Activated CD4-positive, alpha-beta T cell treated with anti-CD3 and anti-CD28 coated beads, Interleukin-2, amount 10 ng/mL, durations not matched to agents 24 days and 14 days (primary cell): ENCODE results near the gene SH3TC2. TPM values are rescaled to one million over a fixed set of nuclear protein-coding genes. Genes with fewer than 3 reads are reported as not detected.

Experiments used
- DNase-seq: peaks from one replicate; pipeline ENCODE4 v3.0.0; 2022
- H3K27ac Mint-ChIP-seq: one replicate; pipeline ENCODE4 v1.8.0; 2022; ENCODE audit warnings: mild to moderate bottlenecking, mixed read lengths
- H3K27me3 Mint-ChIP-seq: one replicate; pipeline ENCODE4 v1.8.0; 2022; ENCODE audit warnings: mixed read lengths
- H3K36me3 Mint-ChIP-seq: one replicate; pipeline ENCODE4 v1.8.0; 2022; ENCODE audit warnings: low read depth, mild to moderate bottlenecking, mixed read lengths
- H3K4me1 Mint-ChIP-seq: one replicate; pipeline ENCODE4 v1.8.0; 2021; ENCODE audit warnings: mixed read lengths
- H3K4me3 Mint-ChIP-seq: one replicate; pipeline ENCODE4 v1.8.0; 2022; ENCODE audit warnings: mild to moderate bottlenecking, moderate library complexity, mixed read lengths
- H3K9me3 Mint-ChIP-seq: one replicate; pipeline ENCODE4 v1.8.0; 2021; ENCODE audit warnings: mixed read lengths
- intact Hi-C: fragments of 100-400 bp; cut with micrococcal nuclease; formaldehyde crosslinking; loops from one replicate; pipeline ENCODE4 v1.15.1; 2023
- total RNA-seq: library from RNA; stranded (reverse); gene quantifications from 2 replicates; pipeline ENCODE4 v1.2.3, GENCODE V29; 2022

The SH3TC2 gene
- total RNA-seq, 1 donor from 2014 or later, result not detected

DNA sequence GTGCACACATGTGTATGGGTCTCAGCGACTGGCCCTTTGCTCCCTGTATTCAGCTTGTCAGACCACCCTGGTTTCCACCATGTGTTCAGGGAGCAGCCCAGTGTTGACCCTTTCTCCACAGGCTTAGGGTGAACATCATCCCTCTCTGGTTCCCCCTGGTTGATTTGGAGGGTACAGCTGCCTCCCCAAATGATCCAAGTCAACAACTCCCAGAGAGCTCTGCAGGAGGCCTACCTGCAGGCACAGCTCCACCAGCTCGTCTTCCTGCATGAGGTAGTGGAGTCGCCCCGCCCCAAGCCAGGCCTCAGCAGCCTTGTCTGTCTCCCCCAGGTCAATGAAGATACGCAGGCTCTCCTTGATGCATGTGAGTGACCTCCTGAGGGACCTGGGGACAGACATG is 50.5 kb downstream of the SH3TC2 start:
- no peaks in the 10 kb centered on the region for H3K27me3 Mint-ChIP-seq
- H3K36me3 Mint-ChIP-seq, result no peaks in the 10 kb centered on the region
- intact Hi-C loops, result no loop called here
- H3K27ac Mint-ChIP-seq, result no peak overlapping the region
- no peaks in the 10 kb centered on the region for H3K9me3 Mint-ChIP-seq
- no peak overlapping the region for H3K4me3 Mint-ChIP-seq
- DNase-seq, result no peak
- no peaks in the 10 kb centered on the region for H3K4me1 Mint-ChIP-seq

- Mint-ChIP-seq H3K9me3 (no peaks in the 10 kb centered on the region), H3K27ac (no peak overlapping the region), H3K4me1 (no peaks in the 10 kb centered on the region), H3K36me3 (no peaks in the 10 kb centered on the region), H3K4me3 (no peak overlapping the region), H3K27me3 (no peaks in the 10 kb centered on the region)
- intact Hi-C loops, result no loop called here
- DNase-seq, result no peak
Measured at GRCh38 chr5:149011728-149012127, 51.1 kb downstream of the SH3TC2 start.

DNA sequence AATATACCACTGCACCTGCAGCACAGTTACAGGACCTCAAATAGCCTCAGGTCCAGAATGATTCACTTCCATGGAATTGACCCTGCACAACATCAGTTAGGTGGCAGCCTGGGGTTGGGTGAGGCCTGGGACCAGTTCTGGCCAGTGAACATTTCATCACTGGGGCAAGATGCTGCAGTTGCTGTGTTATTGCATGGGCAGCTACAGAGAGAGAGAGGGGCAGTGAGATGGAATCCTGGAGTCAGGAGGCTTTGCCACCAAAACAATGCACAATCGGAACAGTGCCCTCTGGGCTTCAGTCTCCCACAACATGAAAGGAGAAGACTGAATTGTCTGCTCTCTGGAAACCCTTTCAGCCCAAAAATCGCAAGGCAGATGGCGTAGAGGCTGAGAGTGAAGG is 51.8 kb downstream of the SH3TC2 start:
- Mint-ChIP-seq H3K9me3 (no peaks in the 10 kb centered on the region), H3K27ac (no peak overlapping the region), H3K4me1 (no peaks in the 10 kb centered on the region), H3K4me3 (no peak overlapping the region), H3K27me3 (no peaks in the 10 kb centered on the region), H3K36me3 (no peaks in the 10 kb centered on the region)
- intact Hi-C loops, result no loop called here
- DNase-seq, result no peak

DNA sequence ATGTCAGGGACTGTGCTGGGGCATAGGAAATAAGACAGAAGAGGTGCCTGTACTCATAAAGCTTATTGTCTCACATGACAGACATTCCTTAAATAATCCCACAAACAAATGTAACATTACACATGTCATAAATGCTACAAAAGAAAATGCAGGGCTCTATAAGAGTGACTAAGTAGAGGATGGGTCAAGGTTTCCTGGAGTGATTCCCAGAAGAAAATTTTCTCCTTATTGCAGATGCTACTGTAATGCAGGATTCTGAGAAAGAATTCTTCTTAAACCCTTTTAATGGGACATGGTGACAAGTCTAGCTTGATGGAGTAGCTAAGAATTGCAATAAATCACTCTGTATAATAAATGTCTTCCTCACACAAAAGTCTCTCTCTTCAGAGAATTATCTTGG is 55.7 kb downstream of the SH3TC2 start:
- intact Hi-C loops, result no loop called here
- H3K36me3 Mint-ChIP-seq, result no peaks in the 10 kb centered on the region
- H3K27me3 Mint-ChIP-seq, result peaks cover under 1% of the 10 kb centered on the region
- no peaks in the 10 kb centered on the region for H3K9me3 Mint-ChIP-seq
- H3K27ac Mint-ChIP-seq, result no peak overlapping the region
- DNase-seq, result no peak
- no peak overlapping the region for H3K4me3 Mint-ChIP-seq
- H3K4me1 Mint-ChIP-seq, result peaks cover 3% of the 10 kb centered on the region

DNA sequence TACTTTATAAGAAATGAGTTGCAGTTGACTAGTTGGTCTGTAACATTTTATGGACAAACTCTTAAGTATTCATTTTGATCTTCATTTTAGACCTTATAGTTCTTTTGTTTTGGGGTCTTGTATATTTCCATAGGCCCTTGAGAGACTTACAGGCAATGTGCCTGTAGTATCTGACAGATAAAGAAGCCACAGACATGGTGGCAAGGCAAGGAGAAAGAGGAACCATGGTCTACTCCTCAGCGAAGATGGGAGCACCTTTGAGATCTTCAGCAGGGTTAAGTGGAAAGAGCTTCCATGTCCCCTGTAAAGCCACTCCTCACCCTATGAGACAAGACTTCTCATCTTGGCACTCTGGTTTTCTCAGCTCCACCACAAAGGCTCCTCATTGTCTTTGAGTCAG is 56.4 kb downstream of the SH3TC2 start:
- no peaks in the 10 kb centered on the region for H3K9me3 Mint-ChIP-seq
- DNase-seq, result no peak

DNA sequence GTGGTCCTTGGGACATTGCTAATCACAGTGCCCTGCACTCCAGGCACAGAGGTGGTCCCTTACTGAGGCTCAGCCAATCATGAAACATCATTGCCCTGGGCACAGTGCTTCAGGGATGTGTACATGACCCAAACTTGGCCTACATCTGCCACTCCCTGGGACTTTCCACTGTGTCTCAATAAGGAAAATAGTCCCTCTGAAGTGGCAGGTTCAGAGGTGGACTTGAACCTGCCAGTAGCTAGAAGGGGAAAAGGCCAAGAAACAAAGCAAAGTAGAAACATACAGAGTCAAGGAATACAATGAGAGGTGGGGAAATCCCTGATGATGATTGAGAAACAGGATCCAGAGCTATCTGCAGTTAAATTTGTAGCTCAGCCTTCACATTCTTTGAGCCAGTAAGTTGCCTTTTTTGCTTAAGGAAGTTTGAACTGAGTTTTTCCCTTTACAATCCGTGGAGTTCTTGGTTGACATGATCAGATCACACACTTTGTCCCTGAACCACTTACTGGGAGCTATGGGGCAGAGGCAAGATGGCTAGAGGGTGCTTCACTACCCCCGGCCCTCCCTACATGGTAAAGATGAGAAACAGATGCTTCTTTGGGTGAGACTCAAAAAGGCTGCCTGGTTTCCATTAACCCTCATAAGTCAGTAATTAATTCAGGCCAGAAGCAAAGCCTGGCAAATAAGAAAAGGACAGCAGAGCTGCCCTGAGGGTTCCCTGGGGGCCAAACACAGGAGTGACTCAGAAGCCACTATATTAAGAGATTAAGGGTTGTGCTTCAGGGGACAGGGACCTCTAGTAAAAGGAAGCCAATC is 57.6 kb downstream of the SH3TC2 start:
- Mint-ChIP-seq H3K36me3 (no peaks in the 10 kb centered on the region), H3K9me3 (no peaks in the 10 kb centered on the region), H3K27me3 (peaks cover 10% of the 10 kb centered on the region), H3K4me1 (peaks cover 3% of the 10 kb centered on the region), H3K27ac (no peak overlapping the region), H3K4me3 (no peak overlapping the region)
- no peak for DNase-seq
- intact Hi-C loops, result no loop called here

More for the DNA sequence above, 56.4 kb downstream of the SH3TC2 start:
- peaks cover 6% of the 10 kb centered on the region for H3K27me3 Mint-ChIP-seq
- no peak overlapping the region for H3K4me3 Mint-ChIP-seq
- H3K4me1 Mint-ChIP-seq, result peaks cover 3% of the 10 kb centered on the region
- no peaks in the 10 kb centered on the region for H3K36me3 Mint-ChIP-seq
- intact Hi-C loops, result no loop called here
- no peak overlapping the region for H3K27ac Mint-ChIP-seq

- Mint-ChIP-seq H3K9me3 (no peaks in the 10 kb centered on the region), H3K4me3 (no peak overlapping the region), H3K36me3 (no peaks in the 10 kb centered on the region), H3K4me1 (peaks cover 3% of the 10 kb centered on the region), H3K27me3 (peaks cover 16% of the 10 kb centered on the region), H3K27ac (no peak overlapping the region)
- no peak for DNase-seq
- intact Hi-C loops, result no loop called here
Measured at GRCh38 chr5:149004559-149004958, 58.3 kb downstream of the SH3TC2 start.

- DNase-seq, result no peak
- H3K36me3 Mint-ChIP-seq, result no peaks in the 10 kb centered on the region
- intact Hi-C loops, result no loop called here
- H3K27ac Mint-ChIP-seq, result no peak overlapping the region
- H3K9me3 Mint-ChIP-seq, result no peaks in the 10 kb centered on the region
- no peak overlapping the region for H3K4me3 Mint-ChIP-seq
- peaks cover 3% of the 10 kb centered on the region for H3K4me1 Mint-ChIP-seq
- peaks cover 16% of the 10 kb centered on the region for H3K27me3 Mint-ChIP-seq
Measured at GRCh38 chr5:149002761-149003689, 59.8 kb downstream of the SH3TC2 start.

DNA sequence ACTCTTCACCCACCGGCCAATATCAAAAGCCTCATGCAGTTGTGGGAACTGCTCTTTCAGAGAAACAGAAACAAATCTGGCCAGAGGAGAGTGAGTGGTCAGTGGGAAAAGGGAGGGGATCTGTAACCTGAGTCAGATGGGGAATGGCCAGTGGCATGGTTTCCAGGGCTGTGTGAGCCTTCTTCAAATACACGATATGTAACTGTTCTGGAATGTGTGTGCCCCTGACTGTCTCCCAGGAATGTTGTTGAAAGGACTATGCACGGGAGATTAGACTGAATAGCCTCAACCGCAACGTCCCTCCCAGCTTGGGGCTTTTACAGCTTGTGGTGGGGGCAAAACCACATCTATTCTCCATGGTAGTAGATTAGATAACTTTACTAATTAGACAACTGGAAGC is 60.8 kb downstream of the SH3TC2 start:
- no peaks in the 10 kb centered on the region for H3K36me3 Mint-ChIP-seq
- peaks cover 22% of the 10 kb centered on the region for H3K27me3 Mint-ChIP-seq
- no peak overlapping the region for H3K27ac Mint-ChIP-seq
- intact Hi-C loops, result no loop called here
- no peak for DNase-seq
- no peaks in the 10 kb centered on the region for H3K9me3 Mint-ChIP-seq
- peaks cover 3% of the 10 kb centered on the region for H3K4me1 Mint-ChIP-seq
- no peak overlapping the region for H3K4me3 Mint-ChIP-seq

GRCh38 chr5:149001162-149001561 is 61.7 kb downstream of the SH3TC2 start:
- no peak overlapping the region for H3K27ac Mint-ChIP-seq
- no peak overlapping the region for H3K4me3 Mint-ChIP-seq
- no peaks in the 10 kb centered on the region for H3K9me3 Mint-ChIP-seq
- H3K27me3 Mint-ChIP-seq, result peaks cover 28% of the 10 kb centered on the region
- DNase-seq, result no peak
- H3K36me3 Mint-ChIP-seq, result no peaks in the 10 kb centered on the region
- H3K4me1 Mint-ChIP-seq, result peaks cover 3% of the 10 kb centered on the region
- intact Hi-C loops, result no loop called here

GRCh38 chr5:148999741-149000140 is 63.1 kb downstream of the SH3TC2 start:
- H3K4me1 Mint-ChIP-seq, result no peaks in the 10 kb centered on the region
- H3K9me3 Mint-ChIP-seq, result no peaks in the 10 kb centered on the region
- intact Hi-C loops, result no loop called here
- no peak overlapping the region for H3K4me3 Mint-ChIP-seq
- no peak overlapping the region for H3K27ac Mint-ChIP-seq
- no peak for DNase-seq
- H3K27me3 Mint-ChIP-seq, result peaks cover 32% of the 10 kb centered on the region
- H3K36me3 Mint-ChIP-seq, result no peaks in the 10 kb centered on the region

DNA sequence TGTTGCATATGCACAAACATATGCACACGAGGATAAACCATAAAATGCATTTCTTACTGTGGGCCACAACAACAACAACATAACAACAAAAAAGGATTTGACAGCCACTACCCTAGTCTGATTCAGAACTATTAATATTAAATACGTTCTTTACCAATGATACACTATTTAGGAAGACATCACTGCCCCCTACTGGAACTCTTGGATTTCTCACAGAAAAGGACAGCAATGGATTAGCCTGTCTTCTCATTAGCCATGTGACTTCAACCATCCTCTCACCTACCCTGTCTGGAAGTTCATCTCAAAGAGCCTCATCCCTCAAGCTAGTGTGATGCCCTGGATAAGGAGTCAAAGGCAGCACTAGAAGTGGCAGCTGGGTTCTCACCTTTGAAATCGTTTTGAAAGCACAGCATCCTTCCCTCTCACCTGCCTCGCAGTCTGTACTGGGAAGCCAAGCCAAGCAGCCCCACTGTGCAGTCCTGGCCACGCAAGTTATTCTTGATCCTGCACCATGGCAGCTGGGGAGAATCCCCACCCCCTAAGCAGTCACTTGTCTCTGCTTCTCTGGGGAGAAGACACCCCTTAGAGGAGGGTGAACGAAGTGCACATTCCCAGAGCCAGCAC is 64.6 kb downstream of the SH3TC2 start:
- no peak overlapping the region for H3K27ac Mint-ChIP-seq
- H3K36me3 Mint-ChIP-seq, result no peaks in the 10 kb centered on the region
- DNase-seq, result peak; percentile 76
- H3K4me1 Mint-ChIP-seq, result no peaks in the 10 kb centered on the region
- H3K9me3 Mint-ChIP-seq, result no peaks in the 10 kb centered on the region
- H3K27me3 Mint-ChIP-seq, result peaks cover 40% of the 10 kb centered on the region
- no peak overlapping the region for H3K4me3 Mint-ChIP-seq
- intact Hi-C loops, result no loop called here

DNA sequence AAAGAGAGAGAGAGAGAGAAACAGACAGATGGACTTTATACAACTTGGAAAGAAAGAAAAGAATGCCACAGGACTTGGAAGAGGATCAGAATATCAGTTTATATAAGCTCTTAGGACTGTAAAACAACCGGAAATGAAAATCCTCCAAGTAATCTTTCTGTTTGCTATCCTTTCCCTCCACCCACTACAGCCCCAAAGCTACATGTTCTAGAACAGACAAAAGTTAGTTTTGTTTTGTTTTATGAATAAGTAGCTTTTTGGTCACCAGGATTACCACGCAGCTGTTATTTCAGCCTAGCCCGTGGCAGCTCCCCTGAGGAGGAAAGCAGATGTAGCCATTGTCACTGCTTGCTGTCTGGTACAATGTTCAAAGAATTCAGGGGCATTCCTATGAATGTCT is 66.6 kb downstream of the SH3TC2 start:
- peaks cover 40% of the 10 kb centered on the region for H3K27me3 Mint-ChIP-seq
- no peaks in the 10 kb centered on the region for H3K4me1 Mint-ChIP-seq
- intact Hi-C loops, result no loop called here
- no peak for DNase-seq
- no peak overlapping the region for H3K27ac Mint-ChIP-seq
- no peak overlapping the region for H3K4me3 Mint-ChIP-seq
- H3K9me3 Mint-ChIP-seq, result no peaks in the 10 kb centered on the region
- no peaks in the 10 kb centered on the region for H3K36me3 Mint-ChIP-seq

DNA sequence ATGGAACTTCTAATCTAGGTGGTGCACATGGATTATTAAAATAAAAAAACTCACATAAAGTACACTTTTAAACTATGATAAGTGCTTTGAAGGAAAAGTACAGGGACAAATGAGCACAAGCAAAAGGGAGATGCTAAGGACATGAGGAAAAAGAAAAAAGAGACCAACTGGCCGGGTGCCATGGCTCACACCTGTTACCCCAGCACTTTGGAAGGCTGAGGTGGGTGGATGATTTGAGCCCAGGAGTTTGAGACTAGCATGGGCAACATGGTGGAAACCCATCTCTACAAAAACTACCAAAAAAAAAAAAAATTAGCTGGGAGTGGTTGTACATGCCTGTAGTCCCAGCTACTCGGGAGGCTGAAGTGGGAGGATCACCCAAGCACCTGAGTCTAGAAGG is 67.1 kb downstream of the SH3TC2 start:
- Mint-ChIP-seq H3K36me3 (no peaks in the 10 kb centered on the region), H3K9me3 (no peaks in the 10 kb centered on the region), H3K27me3 (peaks cover 36% of the 10 kb centered on the region), H3K27ac (no peak overlapping the region), H3K4me3 (no peak overlapping the region), H3K4me1 (no peaks in the 10 kb centered on the region)
- intact Hi-C loops, result no loop called here
- no peak for DNase-seq
